Effector CD8-positive, alpha-beta T cell (primary cell): ENCODE data around the gene ADRB2.

ENCODE experiments used
- DNase-seq: peaks from one replicate; lab custom pipeline; 2025; lab: John Stamatoyannopoulos, UW

Gene ADRB2

GRCh38 chr5:148831590-148832565 is 5.5 kb downstream of the ADRB2 start:
- no peak for DNase-seq

DNA sequence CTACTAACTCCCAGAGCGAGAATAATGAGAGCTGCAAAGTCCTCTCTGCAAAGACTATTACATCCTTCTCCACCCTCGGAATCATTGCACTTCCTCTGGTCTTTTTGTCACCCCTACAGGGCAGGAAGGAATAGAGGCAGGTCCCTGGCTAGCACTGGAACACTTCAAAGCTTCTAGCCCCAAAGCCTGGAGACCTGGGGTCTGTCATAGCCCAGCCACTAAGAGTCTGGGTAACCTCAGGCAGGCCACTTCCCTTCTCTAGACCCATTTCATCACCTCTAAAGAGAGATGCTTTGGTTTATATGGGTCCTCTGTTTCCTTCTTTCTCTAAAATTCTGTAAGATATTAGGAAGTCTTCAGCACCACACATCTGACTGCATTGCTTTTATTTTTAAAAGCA is 6.7 kb downstream of the ADRB2 start:
- no peak for DNase-seq

GRCh38 chr5:148833925-148834324 is 7.5 kb downstream of the ADRB2 start:
- no peak for DNase-seq

DNA sequence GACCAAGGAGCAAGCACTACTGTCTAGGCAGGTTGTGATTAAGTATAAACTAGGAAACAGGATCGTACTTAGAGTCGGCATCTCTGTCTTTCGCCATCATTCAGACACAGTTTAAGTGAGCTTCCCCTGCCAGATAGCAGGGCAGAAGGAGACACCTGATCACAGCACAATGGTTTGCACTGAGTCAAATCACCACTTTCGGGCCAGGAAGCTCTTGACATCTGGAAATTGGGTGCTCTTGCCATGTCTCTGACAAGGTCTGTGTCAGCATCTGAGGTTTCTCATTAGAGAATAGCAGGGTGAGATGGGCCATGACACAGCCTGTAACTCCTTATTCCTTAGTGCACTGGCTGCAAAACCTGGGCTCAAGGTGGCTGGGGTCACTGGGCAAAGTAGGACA is 8.3 kb downstream of the ADRB2 start:
- DNase-seq: no peak

DNA sequence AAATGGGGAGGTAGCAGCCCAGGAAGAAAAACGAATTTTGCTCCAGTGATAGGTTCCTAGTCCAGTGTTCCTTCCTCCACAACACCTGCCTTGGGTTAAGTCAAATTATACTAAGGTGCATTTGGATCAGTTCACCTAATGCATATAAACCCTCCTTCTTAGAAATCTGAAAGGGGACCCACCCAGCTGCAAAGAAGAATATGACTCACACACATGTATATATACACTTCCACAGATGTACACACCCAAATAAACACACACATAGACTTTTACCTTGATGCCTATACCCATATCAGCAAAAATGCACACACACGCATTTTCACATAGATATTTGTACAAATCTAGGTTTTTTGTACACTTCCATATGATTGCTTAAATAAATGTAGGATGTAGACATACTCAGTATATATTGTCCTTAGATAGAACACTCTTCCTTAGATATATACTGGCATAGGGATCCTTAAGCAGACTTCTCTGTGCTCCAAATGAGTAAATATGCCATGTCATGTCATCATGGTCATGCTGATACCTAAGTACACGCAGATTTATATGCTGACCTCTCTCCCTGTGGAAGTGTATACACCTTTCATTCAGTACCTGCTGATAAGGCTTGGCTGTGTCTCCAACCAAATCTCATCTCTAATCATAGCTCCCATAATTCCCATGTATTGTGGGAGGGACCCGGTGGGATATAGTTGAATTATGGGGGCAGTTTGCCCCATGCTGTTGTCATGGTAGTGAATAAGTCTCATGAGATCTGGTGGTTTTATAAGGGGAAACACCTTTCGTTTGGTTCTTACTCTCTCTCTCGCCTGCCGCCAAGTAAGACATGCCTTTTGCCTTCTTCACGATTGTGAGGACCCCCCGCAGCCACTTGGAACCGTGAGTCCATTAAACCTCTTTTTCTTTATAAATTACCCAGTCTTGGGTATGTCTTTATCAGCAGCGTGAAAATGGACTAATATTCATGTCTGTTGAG is 10.2 kb downstream of the ADRB2 start:
- no peak for DNase-seq

- DNase-seq: no peak
Measured at GRCh38 chr5:148837383-148837782, 11.0 kb downstream of the ADRB2 start.

- DNase-seq: no peak
Measured at GRCh38 chr5:148838357-148838756, 11.9 kb downstream of the ADRB2 start.

DNA sequence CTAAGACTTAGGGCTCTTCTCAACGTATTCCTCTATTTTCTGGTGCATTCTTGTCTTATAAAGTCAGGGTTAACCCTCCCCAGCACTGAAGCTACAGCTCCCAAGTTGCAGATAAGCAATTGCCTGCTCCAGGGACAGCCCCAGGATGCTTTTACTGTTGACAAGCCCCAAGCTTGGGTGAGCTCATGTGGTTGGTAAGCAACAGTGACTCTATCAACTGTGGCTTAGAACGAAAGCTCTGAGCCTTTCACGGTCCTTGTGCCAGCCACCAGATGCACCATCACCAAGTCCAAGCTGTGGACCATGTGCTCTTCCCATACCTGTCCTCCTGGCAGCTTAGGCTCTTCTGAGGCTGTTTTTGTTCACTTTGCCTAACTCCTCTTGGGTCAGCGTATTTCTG is 13.5 kb downstream of the ADRB2 start:
- DNase-seq: no peak

DNA sequence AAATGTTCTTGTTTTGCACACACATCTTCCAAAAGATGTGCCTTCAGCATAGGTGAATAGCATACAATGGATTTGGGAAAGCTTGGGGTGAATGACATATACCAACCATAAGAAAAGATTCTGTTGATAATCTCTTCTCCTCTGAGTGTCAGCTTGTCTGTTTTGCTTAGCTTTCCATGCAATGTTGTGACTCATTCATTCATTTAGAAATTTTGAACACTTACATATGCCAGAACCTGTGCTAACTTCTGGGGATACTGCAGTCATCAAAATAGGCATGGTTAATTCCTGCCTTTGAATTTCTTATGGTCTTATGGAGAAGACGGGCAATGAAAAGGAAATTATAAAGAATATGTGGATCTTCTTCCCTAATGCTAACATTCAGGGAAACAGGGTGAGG is 14.1 kb downstream of the ADRB2 start:
- no peak for DNase-seq

DNA sequence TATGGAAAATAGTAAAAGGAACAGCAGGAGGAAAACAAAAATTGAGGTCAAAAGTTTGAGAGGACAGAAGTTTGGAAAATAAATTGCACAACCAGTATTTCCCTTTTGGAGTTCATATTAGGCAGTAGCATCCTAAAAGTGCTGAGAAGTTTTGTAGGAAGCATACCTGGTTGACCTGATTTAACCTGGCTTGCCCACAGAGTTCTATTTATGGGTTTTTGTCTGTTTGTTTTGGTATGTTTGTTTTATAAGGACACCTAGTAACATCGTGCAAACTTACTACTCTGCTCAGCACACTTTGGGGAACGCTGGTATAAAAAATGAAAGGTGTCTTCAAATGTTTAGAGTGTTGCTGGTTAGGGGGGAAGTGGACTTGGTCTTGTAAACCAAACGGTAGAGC is 15.1 kb downstream of the ADRB2 start:
- DNase-seq: no peak

GRCh38 chr5:148842161-148842560 is 15.8 kb downstream of the ADRB2 start:
- DNase-seq: no peak

GRCh38 chr5:148843510-148844318 is 17.3 kb downstream of the ADRB2 start:
- no peak for DNase-seq

DNA sequence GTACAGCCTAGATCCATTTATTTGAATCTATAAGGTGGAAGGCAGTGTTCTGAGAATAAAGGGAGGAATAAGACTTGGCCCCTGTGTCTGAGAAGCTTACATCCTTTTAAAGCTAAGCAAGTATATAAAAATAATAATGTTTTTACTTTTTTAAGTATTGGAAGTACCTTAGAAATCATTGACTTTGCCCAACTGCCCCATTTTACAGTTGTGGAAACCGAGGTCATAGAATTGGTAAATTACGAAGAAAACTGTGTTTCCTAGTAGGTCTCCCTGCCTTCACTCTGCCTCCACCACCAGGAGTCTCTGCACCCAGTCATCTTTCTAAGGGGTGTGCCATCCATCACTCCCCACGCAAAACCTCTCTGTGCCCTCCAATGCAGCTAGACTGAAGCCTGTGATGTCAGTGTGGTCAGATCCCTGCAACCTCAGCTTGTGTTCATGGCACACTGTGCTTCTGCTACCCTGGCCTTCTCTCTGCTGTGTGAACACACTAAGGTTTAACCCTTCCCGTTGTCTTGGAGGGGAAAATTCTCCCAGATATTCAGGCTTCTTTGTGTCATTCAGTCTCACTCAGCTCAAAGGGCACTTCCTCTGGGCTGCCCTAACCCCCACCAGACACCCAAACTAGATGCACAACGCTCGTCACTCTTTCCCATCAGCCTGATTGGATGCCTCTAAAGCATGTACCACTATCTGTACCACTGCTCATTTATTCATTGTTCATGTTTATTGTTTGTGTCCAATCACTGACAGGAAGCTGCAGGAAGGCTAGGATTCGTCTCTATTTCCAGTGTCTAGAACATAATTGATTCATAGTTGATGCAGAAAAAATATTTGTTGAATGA is 18.2 kb downstream of the ADRB2 start:
- DNase-seq: no peak

- DNase-seq: no peak
Measured at GRCh38 chr5:148846930-148847329, 20.5 kb downstream of the ADRB2 start.

- DNase-seq: no peak
Measured at GRCh38 chr5:148847456-148847855, 21.0 kb downstream of the ADRB2 start.

- no peak for DNase-seq
Measured at GRCh38 chr5:148848393-148849031, 22.1 kb downstream of the ADRB2 start.

GRCh38 chr5:148849461-148849860 is 23.1 kb downstream of the ADRB2 start:
- no peak for DNase-seq

DNA sequence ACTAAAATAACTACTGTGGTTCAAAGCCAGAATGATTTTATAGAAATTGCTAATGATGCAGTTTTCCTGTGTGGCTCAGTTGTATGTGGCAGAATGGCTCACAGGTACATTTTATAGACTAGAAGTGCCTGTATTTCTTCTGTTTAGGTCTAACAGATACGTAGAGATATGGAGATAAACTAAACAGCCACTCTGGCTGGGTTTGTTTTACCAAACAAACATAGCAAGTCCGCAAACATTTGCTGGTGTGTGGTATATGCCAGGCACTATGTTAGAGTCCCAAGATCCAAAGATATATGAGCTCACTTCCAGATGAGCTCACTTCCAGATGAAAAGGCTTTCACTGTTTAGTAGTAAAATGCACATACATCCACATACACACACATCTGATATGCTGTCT is 24.4 kb downstream of the ADRB2 start:
- no peak for DNase-seq

DNA sequence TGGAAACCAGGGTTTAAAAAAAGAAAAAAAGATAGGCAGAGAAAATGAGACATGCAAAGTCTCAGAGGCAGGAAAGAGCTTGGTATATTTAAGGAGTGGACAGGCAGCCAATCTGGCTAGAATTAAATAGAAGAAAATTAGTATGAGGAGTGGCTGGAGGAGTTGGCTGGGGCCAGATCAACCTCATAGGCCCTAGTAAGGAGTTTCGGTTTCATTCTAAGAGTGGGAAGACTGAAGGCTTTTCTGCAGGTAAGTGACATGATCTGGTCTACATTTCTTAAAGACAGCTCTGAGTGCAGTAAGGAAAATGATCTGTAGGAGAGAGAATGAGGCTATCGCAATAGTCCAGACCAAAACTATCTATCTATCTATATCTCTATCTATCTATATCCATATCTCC is 27.5 kb downstream of the ADRB2 start:
- no peak for DNase-seq
